Right hindlimb (tissue), 1 donor: ENCODE results near the gene ANKRD11.
A peak's percentile ranks its signal among the peaks of the same experiment; 100 is the strongest.

Experiments
- DNase-seq: peaks from one replicate; pipeline ENCODE4 v3.0.0-alpha.2; 2018

The ANKRD11 gene

GRCh38 chr16:89323120-89323960, 167.0 kb downstream of the ANKRD11 start:
- DNase-seq, result no peak

DNA sequence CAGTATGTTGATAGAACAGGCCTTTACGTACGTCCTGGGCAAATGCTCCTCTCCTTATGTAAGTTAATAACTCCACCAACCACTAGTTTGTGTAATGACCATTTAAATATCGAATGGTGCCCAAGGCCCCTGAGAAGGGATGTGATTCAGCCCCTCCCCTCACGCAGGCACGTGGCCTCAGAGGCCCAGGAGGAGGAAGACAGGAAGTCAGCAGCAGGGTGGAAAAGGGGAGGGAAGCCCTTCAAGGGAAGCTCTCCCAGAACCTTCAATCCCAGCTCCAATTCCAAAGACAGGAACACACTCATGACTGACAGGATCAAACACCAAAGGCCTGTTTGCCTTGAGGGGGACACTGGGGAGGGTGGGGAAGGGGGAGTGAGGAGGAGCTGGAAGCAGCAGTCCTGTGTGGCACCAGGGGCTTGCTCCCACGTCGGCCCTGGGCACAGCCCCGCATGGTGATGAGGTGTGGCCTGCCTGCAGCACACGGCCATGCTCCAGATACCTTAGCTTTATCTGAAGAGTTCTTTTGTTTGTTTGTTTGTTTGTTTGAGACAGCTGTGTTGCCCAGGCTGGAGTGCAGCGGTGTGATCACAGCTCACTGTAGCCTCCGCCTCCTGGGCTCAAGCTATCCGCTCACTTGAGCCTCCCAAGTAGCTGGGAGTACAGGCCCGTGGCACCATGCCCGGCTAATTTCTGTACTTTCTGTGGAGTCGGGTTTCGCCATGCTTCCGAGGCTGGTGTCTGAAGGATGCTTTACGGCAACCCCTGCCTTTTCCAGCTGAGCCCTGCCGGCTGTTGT, 167.8 kb downstream of the ANKRD11 start:
- peak; percentile 81 for DNase-seq

- no peak for DNase-seq
Measured at GRCh38 chr16:89320782-89321501, 169.4 kb downstream of the ANKRD11 start.

- DNase-seq, result no peak
Measured at GRCh38 chr16:89319886-89320781, 170.2 kb downstream of the ANKRD11 start.

DNA sequence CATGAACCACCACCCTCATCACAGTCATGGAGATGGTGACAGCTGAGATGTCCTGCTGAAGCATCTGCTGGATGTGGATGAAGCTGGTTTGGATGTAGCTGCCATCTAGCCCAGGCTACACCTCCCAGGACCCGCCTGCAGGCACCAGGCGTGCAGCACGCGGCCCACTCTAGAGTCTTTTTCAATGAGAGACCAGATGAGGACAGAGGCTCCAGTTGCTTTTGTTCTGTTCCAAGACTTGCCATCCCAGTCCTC, 170.8 kb downstream of the ANKRD11 start:
- DNase-seq, result no peak

DNA sequence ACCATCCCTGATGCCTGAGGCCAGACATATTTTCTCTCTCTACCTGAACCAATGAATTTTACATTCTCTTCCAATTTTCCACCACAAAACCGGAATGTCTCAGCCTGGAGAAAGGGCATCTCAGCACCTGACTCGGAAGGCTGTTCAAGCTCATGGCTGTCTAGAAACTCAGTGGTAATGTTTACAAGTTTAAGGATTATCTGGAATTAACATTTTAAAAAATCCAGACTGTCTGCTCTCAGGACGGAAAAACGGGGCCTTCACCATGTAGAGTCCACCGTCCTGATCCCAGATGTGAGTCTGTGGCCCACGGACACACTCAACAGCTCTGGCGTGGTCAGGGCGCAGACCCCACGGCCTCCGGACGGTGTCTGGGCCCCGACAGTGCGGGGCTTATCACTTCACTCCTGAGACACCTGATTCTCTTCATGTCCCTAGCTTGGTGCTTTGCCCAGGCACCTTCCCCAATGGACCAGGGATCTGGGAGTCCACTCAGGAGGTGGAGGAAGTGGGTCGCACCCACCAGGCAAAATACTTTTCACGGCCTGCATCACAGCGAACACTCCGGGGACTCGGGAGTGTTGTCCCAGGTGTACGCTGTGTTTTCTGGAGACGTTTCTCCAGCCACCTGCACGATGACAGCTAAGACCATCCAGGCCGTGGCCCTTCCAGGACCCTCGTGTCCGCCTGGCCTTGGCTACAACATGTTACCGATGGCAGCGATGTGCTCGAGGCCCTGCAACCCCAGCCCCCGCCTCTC, 171.3 kb downstream of the ANKRD11 start:
- DNase-seq, result no peak

GRCh38 chr16:89318430-89318758, 172.0 kb downstream of the ANKRD11 start:
- no peak for DNase-seq

DNA sequence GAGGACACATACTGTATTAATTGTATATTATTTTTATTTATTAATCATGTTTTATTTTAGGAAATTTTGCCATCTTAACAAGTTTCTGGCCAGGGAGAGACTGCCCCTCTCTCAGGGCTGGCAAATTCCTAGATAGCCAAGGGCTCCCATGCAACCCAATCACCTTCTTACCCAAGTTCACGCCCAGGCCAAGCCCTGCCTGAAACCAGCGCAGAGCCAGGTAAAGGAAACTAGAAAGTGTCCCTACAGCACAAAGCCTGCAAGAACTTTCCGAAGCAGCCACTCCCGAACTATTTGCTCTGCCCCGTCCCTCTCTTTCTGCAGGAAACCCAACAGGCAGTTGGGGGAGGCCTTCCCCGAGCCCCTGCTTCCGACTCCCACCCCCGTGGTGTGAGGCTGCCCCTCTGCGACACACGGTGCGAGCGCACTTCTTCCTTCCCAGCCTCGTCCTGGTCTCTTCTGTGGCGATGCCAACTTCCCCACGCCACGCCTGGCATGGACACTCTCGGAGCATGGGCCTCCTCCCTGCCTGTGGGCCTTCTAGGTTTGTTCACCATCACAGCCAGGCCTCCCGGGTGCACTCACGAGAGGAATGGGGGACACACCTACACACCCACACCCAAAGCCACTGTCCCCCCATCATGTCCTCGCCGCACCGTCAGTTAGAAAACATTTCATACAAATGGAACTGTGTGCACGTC, 172.5 kb downstream of the ANKRD11 start:
- no peak for DNase-seq

- DNase-seq, result no peak
Measured at GRCh38 chr16:89317101-89317671, 173.2 kb downstream of the ANKRD11 start.

DNA sequence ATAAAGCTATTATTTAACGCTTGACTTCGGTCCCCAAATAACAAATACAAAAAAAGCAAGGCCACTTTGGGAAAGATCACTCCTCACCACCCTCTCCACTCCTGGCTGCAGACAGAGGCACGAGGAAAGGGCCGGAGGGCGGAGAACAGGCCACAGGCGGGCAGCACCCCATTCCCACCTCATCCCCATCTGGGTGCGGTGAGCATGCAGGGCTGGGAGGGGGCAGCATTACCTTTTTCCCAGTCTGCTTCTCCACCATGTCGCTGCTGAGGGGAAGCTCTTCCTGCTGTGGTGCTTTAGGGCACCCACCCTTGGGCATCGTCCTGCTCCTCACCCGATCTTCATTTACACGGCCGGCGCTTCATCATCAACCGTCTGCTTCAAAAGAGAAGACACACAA, 173.7 kb downstream of the ANKRD11 start:
- DNase-seq, result no peak

- DNase-seq, result no peak
Measured at GRCh38 chr16:89315791-89316581, 174.4 kb downstream of the ANKRD11 start.

DNA sequence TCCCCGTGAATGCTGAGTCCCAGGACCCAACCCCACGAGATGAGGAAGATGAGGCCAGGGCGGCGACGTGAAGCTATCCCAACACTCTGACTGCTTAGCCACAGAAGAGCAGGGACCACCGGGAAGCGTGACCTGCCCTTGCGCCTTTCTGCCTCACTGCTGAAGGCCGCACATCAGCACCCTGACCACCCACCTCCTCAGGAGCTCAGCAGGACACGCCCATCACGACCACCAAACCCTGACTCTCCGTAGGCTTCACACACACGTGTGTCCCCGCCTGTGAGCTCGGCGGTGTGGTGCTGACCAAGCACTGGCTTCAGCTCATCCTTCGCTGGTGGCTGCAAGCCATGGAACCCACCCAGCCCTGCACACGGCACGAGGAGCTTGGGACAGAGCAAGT, 175.1 kb downstream of the ANKRD11 start:
- no peak for DNase-seq

DNA sequence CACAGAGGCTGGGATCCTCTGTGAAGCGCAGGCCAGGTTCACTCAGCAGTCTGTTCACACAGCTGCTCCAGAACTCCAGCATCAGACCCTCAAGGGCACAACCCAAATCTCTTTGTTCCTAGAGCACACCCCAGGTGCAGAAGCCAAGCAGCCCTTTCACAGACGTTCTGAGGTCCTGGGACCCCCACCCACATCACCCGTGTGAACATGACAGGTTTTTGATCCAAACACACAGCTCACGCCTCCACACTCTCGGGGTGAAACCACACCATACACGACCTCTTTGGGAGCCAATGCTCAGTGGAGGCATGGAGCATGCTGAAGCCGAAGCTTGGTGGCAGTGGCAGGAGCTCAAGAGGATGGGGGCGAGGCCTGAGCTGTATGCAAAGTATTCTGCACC, 175.5 kb downstream of the ANKRD11 start:
- DNase-seq, result no peak

- DNase-seq, result no peak
Measured at GRCh38 chr16:89314357-89314756, 176.0 kb downstream of the ANKRD11 start.

DNA sequence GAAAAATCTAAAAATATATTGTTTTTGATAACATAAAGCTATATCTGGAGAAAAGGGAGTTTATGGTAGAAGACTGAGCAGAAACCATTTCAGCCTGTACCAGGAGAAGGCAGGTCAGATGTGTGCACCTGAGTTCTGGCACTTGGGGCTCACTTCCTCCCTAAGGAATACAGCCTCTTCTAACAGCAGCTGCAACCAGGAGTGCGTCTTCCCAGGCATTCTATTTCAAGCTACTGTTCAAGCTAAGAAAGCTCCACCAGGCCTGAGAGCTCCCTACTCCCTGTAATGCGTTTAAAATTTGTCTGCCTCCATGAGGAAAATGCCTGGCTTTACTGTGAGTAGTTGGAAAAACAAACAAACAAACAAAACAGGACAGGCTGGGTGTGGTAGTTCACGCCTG, 176.8 kb downstream of the ANKRD11 start:
- no peak for DNase-seq

GRCh38 chr16:89312598-89313299, 177.6 kb downstream of the ANKRD11 start:
- no peak for DNase-seq

DNA sequence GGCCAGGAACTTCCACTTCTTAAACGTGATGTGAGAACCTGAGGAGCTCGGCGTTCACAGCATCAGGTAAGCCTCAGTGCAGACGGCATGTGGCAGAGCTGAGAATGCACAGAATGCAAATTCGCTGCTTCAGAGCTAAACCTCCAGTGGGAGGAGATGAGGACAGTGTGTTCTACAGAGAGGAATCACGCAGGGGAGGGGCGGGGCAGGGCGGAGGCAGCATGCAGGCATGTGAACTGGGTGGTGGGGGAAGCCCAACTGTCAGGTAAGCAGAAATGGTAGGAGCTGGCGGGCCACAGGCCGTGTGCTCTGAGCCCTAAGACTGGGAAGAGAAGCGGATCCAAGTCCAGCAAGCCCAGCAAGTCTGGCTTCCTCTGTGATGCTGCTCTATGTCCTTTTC, 178.2 kb downstream of the ANKRD11 start:
- DNase-seq, result no peak

DNA sequence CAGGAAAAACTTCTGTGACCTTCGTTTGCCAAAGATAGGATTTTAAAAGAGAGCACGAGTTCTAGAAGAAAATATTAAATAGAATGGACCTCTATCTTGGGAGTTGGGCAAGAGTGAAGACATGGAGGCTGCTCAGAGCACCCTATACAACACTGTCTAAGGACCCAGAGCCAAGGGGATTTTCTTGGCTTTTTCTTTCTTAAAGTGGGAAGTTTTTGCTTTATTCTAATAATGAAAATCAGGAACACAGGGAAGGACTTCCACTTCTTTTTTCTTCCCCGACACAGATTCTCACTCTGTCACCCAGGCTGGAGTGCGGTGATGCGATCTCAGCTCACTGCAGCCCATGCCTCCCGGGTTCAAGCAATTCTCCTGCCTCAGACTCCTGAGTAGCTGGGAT, 178.7 kb downstream of the ANKRD11 start:
- no peak for DNase-seq

GRCh38 chr16:89309438-89310122, 180.8 kb downstream of the ANKRD11 start:
- no peak for DNase-seq
